ENCODE data around the gene IGFL4. TPM values are rescaled to one million over a fixed set of nuclear protein-coding genes. Genes with fewer than 3 reads are reported as not detected.

IGFL4 gene
- total RNA-seq, 4 donors from 2014 or later, result not detected

- Histone ChIP-seq H3K4me1 (no peaks in the 10 kb centered on the region), H3K36me3 (no peaks in the 10 kb centered on the region), H3K4me3 (no peak overlapping the region), H3K9me3 (no peaks in the 10 kb centered on the region), H3K27ac (no peak overlapping the region), H3K27me3 (peaks cover 0 to 11% of the 10 kb centered on the region in 2 donors)
- peak in 1 of 3 donors; percentile 37 for DNase-seq
- TF ChIP-seq, protein P1, sequence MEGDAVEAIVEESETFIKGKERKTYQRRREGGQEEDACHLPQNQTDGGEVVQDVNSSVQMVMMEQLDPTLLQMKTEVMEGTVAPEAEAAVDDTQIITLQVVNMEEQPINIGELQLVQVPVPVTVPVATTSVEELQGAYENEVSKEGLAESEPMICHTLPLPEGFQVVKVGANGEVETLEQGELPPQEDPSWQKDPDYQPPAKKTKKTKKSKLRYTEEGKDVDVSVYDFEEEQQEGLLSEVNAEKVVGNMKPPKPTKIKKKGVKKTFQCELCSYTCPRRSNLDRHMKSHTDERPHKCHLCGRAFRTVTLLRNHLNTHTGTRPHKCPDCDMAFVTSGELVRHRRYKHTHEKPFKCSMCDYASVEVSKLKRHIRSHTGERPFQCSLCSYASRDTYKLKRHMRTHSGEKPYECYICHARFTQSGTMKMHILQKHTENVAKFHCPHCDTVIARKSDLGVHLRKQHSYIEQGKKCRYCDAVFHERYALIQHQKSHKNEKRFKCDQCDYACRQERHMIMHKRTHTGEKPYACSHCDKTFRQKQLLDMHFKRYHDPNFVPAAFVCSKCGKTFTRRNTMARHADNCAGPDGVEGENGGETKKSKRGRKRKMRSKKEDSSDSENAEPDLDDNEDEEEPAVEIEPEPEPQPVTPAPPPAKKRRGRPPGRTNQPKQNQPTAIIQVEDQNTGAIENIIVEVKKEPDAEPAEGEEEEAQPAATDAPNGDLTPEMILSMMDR (IDR thresholded peaks at IDR 0.05), result no peak
These were observed 17.5 kb downstream of the IGFL4 start for GRCh38 chr19:46023311-46023779.

GRCh38 chr19:46022431-46023310 is 18.1 kb downstream of the IGFL4 start, which contains the start of gene PGLYRP1:
PGLYRP1 (minus strand) TSS chr19:46023053; CDS start chr19:46023021, 32 bp downstream.
- Histone ChIP-seq H3K27me3 (peaks cover 0 to 11% of the 10 kb centered on the region in 2 donors), H3K4me1 (no peaks in the 10 kb centered on the region), H3K4me3 (no peak within 1 kb of the TSS), H3K27ac (no peak within 1 kb of the TSS), H3K36me3 (no peaks in the 10 kb centered on the region), H3K9me3 (no peaks in the 10 kb centered on the region)
- TF ChIP-seq, protein P1 (IDR thresholded peaks at IDR 0.05), result no peak
- no peak for TF ChIP-seq POLR2A (IDR thresholded peaks at IDR 0.05)
- peak in 1 of 3 donors; percentile 38 for DNase-seq

- Histone ChIP-seq H3K4me1 (no peaks in the 10 kb centered on the region), H3K27ac (no peak overlapping the region), H3K4me3 (no peak overlapping the region), H3K36me3 (no peaks in the 10 kb centered on the region), H3K27me3 (peaks cover 0 to 11% of the 10 kb centered on the region in 2 donors), H3K9me3 (no peaks in the 10 kb centered on the region)
- DNase-seq, result peak in 1 of 3 donors; percentile 45
- TF ChIP-seq, protein P1 (IDR thresholded peaks at IDR 0.05), result no peak
These were observed 18.8 kb downstream of the IGFL4 start for GRCh38 chr19:46022061-46022430.

- DNase-seq, result no peak
- Histone ChIP-seq H3K9me3 (no peaks in the 10 kb centered on the region), H3K27ac (no peak overlapping the region), H3K27me3 (peaks cover 0 to 11% of the 10 kb centered on the region in 2 donors), H3K36me3 (no peaks in the 10 kb centered on the region), H3K4me3 (no peak overlapping the region), H3K4me1 (no peaks in the 10 kb centered on the region)
- TF ChIP-seq, protein P1 (IDR thresholded peaks at IDR 0.05), result peak in 1 of 6 experiments; percentile 9
- no peak for TF ChIP-seq POLR2A (IDR thresholded peaks at IDR 0.05)
These were observed 19.2 kb downstream of the IGFL4 start for GRCh38 chr19:46021531-46022041.

- TF ChIP-seq, protein P1 (IDR thresholded peaks at IDR 0.05), result no peak
- TF ChIP-seq POLR2A (IDR thresholded peaks at IDR 0.05), result no peak
- H3K27me3 ChIP-seq, result peaks cover 0 to 11% of the 10 kb centered on the region in 2 donors
- H3K36me3 ChIP-seq, result no peaks in the 10 kb centered on the region
- H3K9me3 ChIP-seq, result no peaks in the 10 kb centered on the region
- H3K4me3 ChIP-seq, result no peak overlapping the region
- peaks cover 0 to 7% (median 4%) of the 10 kb centered on the region in 4 donors for H3K4me1 ChIP-seq
- H3K27ac ChIP-seq, result no peak overlapping the region
- no peak for DNase-seq
These were observed 20.0 kb downstream of the IGFL4 start for GRCh38 chr19:46020819-46021125.
